A673 (cell line): ENCODE results near the gene PPP1R16B. TPM values are rescaled to one million over a fixed set of nuclear protein-coding genes. Genes with fewer than 3 reads are reported as not detected.

Experiments
- BruUV-seq: library from RNA; stranded (reverse); fragments of 400-500 nt; replicated peaks from 2 replicates; lab custom pipeline; 2021; lab: Mats Ljungman, UMichigan
- CTCF ChIA-PET: fragments of 300-600 bp; sonication (Branson Sonifier 250); formaldehyde crosslinking; loops from one replicate; lab custom pipeline; 2022; ENCODE audit warnings: antibody characterized with exemption; lab: Charles Lee
- POLR2A ChIA-PET: fragments of 300-600 bp; sonication (Branson Sonifier 250); formaldehyde crosslinking; loops from one replicate; lab custom pipeline; 2022; ENCODE audit warnings: antibody characterized with exemption; ENCODE audit not compliant: low non-redundant PET; lab: Charles Lee
- DNase-seq: peaks from one replicate; pipeline ENCODE4 v3.0.0-alpha.2; 2015; ENCODE audit warnings: low spot score
- H3K27ac ChIP-seq: fragments of 200-600 bp; sonication (generic); 2 replicates; pipeline ENCODE4 v1.5.1; 2016; ENCODE audit warnings: mixed run types, low read depth, mild to moderate bottlenecking, mixed read lengths, antibody characterized with exemption, low read length; ENCODE audit not compliant: poor library complexity, severe bottlenecking
- H3K27me3 ChIP-seq: fragments of 200-600 bp; sonication (generic); replicated peaks from 2 replicates; pipeline ENCODE4 v1.6.1; 2017; ENCODE audit warnings: mixed run types, low read depth, mild to moderate bottlenecking, mixed read lengths, antibody characterized with exemption, low read length; ENCODE audit not compliant: insufficient read depth, poor library complexity
- H3K36me3 ChIP-seq: fragments of 200-600 bp; sonication (generic); 2 replicates; pipeline ENCODE4 v1.6.1; 2016; ENCODE audit warnings: mixed run types, mild to moderate bottlenecking, mixed read lengths, antibody characterized with exemption, low read length; ENCODE audit not compliant: insufficient read depth, poor library complexity, severe bottlenecking
- H3K4me1 ChIP-seq: fragments of 200-600 bp; sonication (generic); 2 replicates; pipeline ENCODE4 v1.6.1; 2017; ENCODE audit warnings: mixed run types, mild to moderate bottlenecking, mixed read lengths, antibody characterized with exemption, low read length; ENCODE audit not compliant: insufficient read depth, poor library complexity, severe bottlenecking
- H3K4me3 ChIP-seq: fragments of 200-600 bp; sonication (generic); 2 replicates; pipeline ENCODE4 v1.5.1; 2016; ENCODE audit warnings: low read depth, mixed run types, mild to moderate bottlenecking, mixed read lengths, low read length; ENCODE audit not compliant: poor library complexity, severe bottlenecking
- H3K9me3 ChIP-seq: fragments of 200-600 bp; sonication (generic); 2 replicates; pipeline ENCODE4 v1.6.1; 2016; ENCODE audit warnings: mixed run types, low read depth, mild to moderate bottlenecking, mixed read lengths, antibody characterized with exemption, low read length; ENCODE audit not compliant: poor library complexity, severe bottlenecking
- EZH2 ChIP-seq: fragments of 200-600 bp; sonication (generic); IDR thresholded peaks from 2 replicates; pipeline ENCODE4 v1.6.1; 2017; ENCODE audit warnings: borderline replicate concordance, low read depth, mild to moderate bottlenecking, mixed read lengths, antibody characterized with exemption, low read length; ENCODE audit not compliant: poor library complexity, severe bottlenecking
- intact Hi-C: fragments of 100-400 bp; cut with micrococcal nuclease; formaldehyde crosslinking; loops from one replicate; pipeline ENCODE4 v1.10.0; 2022; ENCODE audit not compliant: unreplicated experiment
- total RNA-seq: library from RNA; stranded (reverse); gene quantifications from 2 replicates; pipeline ENCODE4 v1.2.3, GENCODE V29; 2021
- TF ChIP-seq, protein P1 (sequence below): fragments of 300-800, 200-600 bp; sonication (generic); conservative IDR thresholded peaks from 2 replicates; pipeline ENCODE4 v1.5.1; 2017; ENCODE audit warnings: low read depth, mild to moderate bottlenecking, antibody characterized with exemption, low read length, moderate library complexity, mixed read lengths

The PPP1R16B gene
- total RNA-seq, 1 experiment from 2014 or later, result 0.17 TPM

DNA sequence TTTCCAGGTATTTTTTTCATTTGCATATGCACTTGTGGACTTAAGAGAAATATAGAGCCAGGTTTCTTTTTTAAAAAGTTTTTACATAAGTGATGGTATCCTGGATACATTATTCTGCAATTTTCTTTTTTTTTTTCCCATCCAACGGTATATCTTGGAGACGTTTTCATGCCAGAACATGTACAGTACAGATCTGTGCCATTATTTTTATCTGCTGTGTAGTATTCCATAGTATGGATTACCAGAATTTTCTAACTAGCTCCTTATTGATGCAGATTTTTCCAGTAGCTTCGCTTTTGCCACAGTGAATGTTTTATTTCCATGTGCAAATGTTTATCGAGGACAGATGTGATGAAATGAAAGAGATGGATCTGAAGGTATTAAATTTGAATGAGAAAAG, 34.1 kb downstream of the PPP1R16B start:
- no peak for TF ChIP-seq EZH2
- TF ChIP-seq, protein P1, sequence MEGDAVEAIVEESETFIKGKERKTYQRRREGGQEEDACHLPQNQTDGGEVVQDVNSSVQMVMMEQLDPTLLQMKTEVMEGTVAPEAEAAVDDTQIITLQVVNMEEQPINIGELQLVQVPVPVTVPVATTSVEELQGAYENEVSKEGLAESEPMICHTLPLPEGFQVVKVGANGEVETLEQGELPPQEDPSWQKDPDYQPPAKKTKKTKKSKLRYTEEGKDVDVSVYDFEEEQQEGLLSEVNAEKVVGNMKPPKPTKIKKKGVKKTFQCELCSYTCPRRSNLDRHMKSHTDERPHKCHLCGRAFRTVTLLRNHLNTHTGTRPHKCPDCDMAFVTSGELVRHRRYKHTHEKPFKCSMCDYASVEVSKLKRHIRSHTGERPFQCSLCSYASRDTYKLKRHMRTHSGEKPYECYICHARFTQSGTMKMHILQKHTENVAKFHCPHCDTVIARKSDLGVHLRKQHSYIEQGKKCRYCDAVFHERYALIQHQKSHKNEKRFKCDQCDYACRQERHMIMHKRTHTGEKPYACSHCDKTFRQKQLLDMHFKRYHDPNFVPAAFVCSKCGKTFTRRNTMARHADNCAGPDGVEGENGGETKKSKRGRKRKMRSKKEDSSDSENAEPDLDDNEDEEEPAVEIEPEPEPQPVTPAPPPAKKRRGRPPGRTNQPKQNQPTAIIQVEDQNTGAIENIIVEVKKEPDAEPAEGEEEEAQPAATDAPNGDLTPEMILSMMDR, result no peak
- BruUV-seq, result no TSS peak
- no peaks in the 10 kb centered on the region for H3K36me3 ChIP-seq
- CTCF ChIA-PET, result no interaction called here
- intact Hi-C loops, result no loop called here
- H3K9me3 ChIP-seq, result no peaks in the 10 kb centered on the region
- no peak for DNase-seq
- no peak overlapping the region for H3K27ac ChIP-seq
- no peak overlapping the region for H3K4me3 ChIP-seq
- peaks cover 31% of the 10 kb centered on the region for H3K27me3 ChIP-seq
- POLR2A ChIA-PET, result no interaction called here
- H3K4me1 ChIP-seq, result no peaks in the 10 kb centered on the region

GRCh38 chr20:38840053-38840893, 34.8 kb downstream of the PPP1R16B start:
- Histone ChIP-seq H3K4me3 (no peak overlapping the region), H3K27ac (no peak overlapping the region), H3K36me3 (no peaks in the 10 kb centered on the region), H3K27me3 (peaks cover 37% of the 10 kb centered on the region), H3K4me1 (no peaks in the 10 kb centered on the region), H3K9me3 (no peaks in the 10 kb centered on the region)
- no peak for DNase-seq
- TF ChIP-seq, protein P1, result no peak
- no peak for TF ChIP-seq EZH2
- POLR2A ChIA-PET, result no interaction called here
- BruUV-seq, result no TSS peak
- intact Hi-C loops, result no loop called here
- CTCF ChIA-PET, result no interaction called here

DNA sequence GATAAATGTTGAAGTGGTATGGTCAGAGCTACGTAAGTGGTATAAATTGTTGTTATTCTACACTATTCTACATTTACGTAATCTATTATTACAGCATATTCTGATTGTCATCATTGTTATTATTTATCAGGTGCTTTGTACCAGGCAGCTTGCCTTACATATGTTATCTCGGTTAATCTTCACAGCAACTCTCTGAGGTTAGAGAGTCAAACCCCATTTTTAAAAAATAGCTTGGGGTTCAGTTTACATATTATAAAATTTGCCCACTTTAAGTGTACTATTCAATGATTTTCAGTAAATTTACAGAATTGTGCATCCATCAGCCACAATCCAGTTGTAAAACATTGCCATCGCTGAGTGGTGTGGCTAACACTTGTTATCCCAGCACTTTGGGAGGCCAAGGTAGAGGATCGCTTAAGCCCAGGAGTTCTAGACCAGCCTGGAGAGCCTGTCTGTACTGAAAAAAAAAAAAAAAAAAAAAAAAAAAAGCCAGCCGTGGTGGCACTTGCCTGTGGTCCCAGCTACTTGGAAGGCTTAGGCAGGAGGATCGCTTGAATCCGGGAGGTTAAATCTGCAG, 35.5 kb downstream of the PPP1R16B start:
- ChIA-PET POLR2A (no interaction called here), CTCF (no interaction called here)
- no peaks in the 10 kb centered on the region for H3K9me3 ChIP-seq

More for the DNA sequence above, 35.5 kb downstream of the PPP1R16B start:
- peaks cover 44% of the 10 kb centered on the region for H3K27me3 ChIP-seq
- H3K27ac ChIP-seq, result no peak overlapping the region
- H3K4me3 ChIP-seq, result no peak overlapping the region
- intact Hi-C loops, result no loop called here
- TF ChIP-seq, protein P1, result no peak
- no peak for TF ChIP-seq EZH2
- no TSS peak for BruUV-seq
- no peak for DNase-seq
- no peaks in the 10 kb centered on the region for H3K36me3 ChIP-seq
- no peaks in the 10 kb centered on the region for H3K4me1 ChIP-seq
